GM11168 (cell line): ENCODE data around the gene ALAS1.

ENCODE experiments used
- in situ Hi-C: fragments of 300-500 bp; cut with MboI; formaldehyde crosslinking; loops from one replicate; pipeline ENCODE4 v1.12.0; 2022; ENCODE audit warnings: low sequenced_read_pairs; ENCODE audit not compliant: unreplicated experiment

Gene ALAS1

GRCh38 chr3:52232279-52233107 lies 34.5 kb downstream of the ALAS1 start:
- in situ Hi-C loops = loop anchor here (10.0 kb wide), 1 partner anchor 112 kb away; no protein-coding TSS in a partner anchor

- in situ Hi-C loops = loop anchor here (10.0 kb wide), 1 partner anchor 112 kb away; no protein-coding TSS in a partner anchor
Measured at GRCh38 chr3:52233108-52233591, 35.2 kb downstream of the ALAS1 start.

- in situ Hi-C loops = loop anchor here (10.0 kb wide), 1 partner anchor 111 kb away; no protein-coding TSS in a partner anchor
Measured at GRCh38 chr3:52233968-52234367, 36.0 kb downstream of the ALAS1 start.

- in situ Hi-C loops = loop anchor here (10.0 kb wide), 1 partner anchor 110 kb away; no protein-coding TSS in a partner anchor
Measured at GRCh38 chr3:52234516-52235447, 36.8 kb downstream of the ALAS1 start.

GRCh38 chr3:52236424-52236886 lies 38.5 kb downstream of the ALAS1 start:
- in situ Hi-C loops = loop anchor here (10.0 kb wide), 1 partner anchor 108 kb away; no protein-coding TSS in a partner anchor

GRCh38 chr3:52237006-52237656 lies 39.2 kb downstream of the ALAS1 start:
- in situ Hi-C loops = loop anchor here (10.0 kb wide), 1 partner anchor 108 kb away; no protein-coding TSS in a partner anchor

- in situ Hi-C loops = loop anchor here (10.0 kb wide), 1 partner anchor 107 kb away; no protein-coding TSS in a partner anchor
Measured at GRCh38 chr3:52237657-52238172, 39.8 kb downstream of the ALAS1 start.

GRCh38 chr3:52238193-52238760 lies 40.3 kb downstream of the ALAS1 start:
- in situ Hi-C loops = loop anchor here (10.0 kb wide), 1 partner anchor 107 kb away; no protein-coding TSS in a partner anchor

- in situ Hi-C loops = loop anchor here (10.0 kb wide), 1 partner anchor 106 kb away; no protein-coding TSS in a partner anchor
Measured at GRCh38 chr3:52238761-52239701, 41.1 kb downstream of the ALAS1 start, which contains the start of gene TWF2. Gene TWF2 (minus strand): TSS chr3:52239158. CDS start chr3:52239016, 142 bp downstream.

- in situ Hi-C loops = no loop called here
Measured at GRCh38 chr3:52240059-52240885, 42.3 kb downstream of the ALAS1 start.

- in situ Hi-C loops = no loop called here
Measured at GRCh38 chr3:52240886-52241370, 43.0 kb downstream of the ALAS1 start.

GRCh38 chr3:52242039-52242438 lies 44.1 kb downstream of the ALAS1 start:
- in situ Hi-C loops = no loop called here

- in situ Hi-C loops = no loop called here
Measured at GRCh38 chr3:52243791-52244628, 46.0 kb downstream of the ALAS1 start.

- in situ Hi-C loops = no loop called here
Measured at GRCh38 chr3:52245322-52246263, 47.6 kb downstream of the ALAS1 start, which contains the start of gene PPM1M. Gene PPM1M (plus strand): TSS chr3:52245759. CDS start chr3:52245825, 66 bp downstream.

GRCh38 chr3:52246264-52246620 lies 48.3 kb downstream of the ALAS1 start:
- in situ Hi-C loops = no loop called here
